Dedifferentiated amniotic fluid mesenchymal stem cell (primary cell): Measurements from ENCODE around the gene RPUSD1.
"Not testable (repeated sequence)": the region's sequence is repeated elsewhere in the genome, so short reads cannot be mapped to it uniquely, and the experiment has no call there.

Experiments used
- DNase-seq: peaks from one replicate; pipeline ENCODE4 v3.0.0-alpha.2; 2016; ENCODE audit errors: extremely low spot score

Gene RPUSD1

DNA sequence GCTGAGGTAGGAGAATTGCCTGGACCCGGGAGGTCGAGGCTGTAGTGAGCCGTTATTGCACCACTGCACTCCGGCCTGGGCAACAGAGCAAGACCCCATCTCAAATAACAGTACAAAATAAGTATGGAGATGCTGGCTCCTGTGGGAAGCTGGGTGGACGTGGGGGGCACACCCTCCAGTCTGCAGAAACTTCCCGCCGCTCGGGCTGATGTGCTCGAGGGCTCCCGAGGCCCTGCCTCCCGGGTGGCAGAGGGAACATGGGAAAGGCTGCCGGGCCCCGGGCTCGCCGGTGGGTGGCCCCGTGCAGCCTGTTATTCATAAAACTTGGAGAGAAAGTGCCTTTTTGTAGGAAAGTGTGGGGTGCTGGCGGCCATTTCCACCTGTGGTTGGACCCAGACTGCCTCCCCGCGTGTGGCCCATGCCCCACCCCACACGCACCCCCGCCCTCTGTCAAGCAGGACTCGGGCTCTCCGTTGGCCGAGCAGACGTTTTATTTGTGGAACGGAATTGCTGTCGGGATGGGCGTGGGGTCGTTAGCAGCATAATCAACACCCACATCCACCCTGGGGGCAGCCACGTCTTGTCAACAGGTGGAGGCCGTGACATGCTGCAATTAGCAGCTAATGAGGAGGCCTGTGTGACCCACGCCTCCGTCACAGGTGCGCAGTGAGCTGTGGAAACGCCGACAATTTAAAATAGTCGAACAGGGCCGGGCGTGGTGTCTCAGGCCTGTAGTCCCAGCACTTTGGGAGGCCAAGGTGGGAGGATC lies 40.0 kb downstream of the RPUSD1 start:
- no peak for DNase-seq

DNA sequence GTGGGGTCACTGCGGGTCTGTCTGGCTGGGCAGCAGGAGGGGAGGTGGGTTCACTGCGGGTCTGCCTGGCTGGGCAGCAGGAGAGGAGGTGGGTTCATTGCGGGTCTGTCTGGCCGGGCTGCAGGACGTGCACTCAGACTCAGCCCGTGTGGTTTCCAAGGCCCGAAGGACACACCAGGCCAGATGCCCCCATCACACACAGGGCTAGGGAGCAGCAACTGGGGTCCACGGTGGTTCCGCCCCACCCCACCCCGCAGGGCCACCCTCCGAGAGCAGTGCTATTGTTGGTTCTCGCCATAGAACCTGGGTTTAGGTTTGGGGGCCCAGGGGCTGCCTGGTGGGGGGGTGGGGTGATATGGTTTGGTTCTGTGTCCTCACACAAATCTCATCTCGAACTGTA lies 41.5 kb downstream of the RPUSD1 start:
- DNase-seq, result no peak

DNA sequence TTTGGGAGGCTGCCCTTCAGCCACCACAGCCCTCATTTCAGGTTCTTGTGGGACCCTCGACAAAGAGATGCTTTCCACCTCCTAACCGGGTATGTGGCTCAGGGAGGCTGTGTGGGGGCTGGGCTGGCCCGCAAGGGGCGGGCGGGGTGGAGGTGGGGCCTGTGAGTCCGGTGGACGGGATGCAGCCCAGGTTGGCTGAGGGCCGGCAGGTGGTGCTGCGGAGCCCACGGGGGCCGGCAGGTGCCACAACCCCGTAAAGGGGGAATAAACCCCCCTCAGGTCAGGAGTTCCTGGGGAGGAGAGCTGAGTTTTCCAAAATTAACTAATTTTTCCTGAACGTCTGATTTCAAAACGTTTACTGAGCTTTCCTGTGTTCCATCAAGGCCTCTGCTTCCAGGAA lies 42.4 kb downstream of the RPUSD1 start:
- no peak for DNase-seq

DNA sequence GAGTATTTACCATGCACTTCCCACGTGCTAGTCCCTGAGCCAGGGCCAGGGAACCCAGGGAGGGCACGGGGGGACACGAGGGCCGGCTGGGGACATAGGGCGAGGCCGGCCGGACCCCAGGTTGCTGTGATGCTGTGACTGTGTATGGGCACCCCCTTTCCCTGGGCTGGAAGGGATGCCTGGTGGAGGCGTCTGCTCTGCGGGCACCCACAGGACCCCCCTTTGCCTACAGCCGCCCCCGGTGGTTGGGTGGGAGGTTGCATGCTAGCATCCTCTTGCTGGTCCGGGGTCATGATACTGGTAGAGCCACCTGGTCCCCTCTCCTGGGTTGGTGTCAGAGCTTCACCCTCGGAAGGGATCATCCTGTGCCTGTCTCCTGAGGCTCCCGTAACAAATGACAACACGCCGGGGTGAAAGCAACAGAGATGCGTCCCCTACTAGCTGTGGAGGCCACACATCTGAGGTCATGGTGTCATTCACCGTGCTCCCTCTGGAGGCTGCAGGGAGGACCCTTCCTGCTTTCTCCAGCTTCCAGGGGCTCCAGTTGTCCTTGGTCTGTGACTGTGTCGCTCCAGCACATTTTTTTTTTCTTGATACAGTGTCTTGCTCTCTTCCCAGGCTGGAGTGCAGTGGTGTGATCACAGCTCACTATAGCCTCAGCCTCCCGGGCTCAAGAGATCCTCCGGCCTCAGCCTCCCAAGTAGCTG lies 44.2 kb downstream of the RPUSD1 start:
- no peak for DNase-seq

DNA sequence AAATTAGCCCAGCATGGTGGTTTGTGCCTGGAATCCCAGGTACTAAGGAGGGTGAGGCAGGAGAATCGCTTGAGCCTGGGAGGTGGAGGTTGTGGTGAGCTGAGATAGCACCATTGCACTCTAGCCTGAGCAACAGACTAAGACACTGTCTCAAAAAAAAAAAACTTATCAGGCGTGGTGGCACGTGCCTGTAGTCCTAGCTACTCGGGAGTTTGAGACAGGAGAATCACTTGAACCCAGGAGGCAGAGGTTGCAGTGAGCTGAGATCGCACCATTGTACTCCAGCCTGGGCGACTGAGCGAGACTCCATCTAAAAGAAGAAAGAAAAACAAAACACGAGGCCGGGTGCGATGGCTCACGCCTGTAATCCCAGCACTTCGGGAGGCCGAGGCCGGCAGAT lies 45.3 kb downstream of the RPUSD1 start:
- DNase-seq, result not testable (repeated sequence)

DNA sequence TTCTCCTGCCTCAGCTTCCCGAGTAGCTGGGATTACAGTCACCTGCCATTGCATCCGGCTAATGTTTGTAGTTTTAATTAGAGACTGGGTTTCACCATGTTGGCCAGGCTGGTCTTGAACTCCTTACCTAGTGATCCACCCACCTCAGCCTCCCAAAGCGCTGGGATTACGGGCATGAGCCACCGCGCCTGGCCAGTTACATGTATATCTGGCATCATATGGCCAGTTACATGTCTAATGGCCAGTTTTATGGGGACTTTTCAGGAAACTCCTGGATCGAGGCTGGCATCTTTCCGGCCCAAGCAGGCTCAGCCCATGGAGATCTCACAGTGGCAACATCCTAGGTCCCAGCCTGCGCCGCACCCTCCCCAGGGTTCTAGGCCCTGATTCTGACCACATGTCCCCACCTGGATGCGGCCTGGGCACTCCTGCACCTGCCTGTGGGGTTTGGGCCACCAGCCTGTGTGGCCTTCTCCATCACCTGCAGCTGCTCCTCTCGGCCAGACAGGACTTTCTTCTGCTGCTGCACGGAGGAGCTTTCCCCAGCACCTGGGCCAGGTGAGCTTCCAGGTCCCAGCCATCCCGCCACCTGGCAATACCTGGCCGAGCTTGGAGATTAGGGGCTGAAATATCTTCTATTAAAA lies 46.1 kb downstream of the RPUSD1 start:
- DNase-seq, result no peak

DNA sequence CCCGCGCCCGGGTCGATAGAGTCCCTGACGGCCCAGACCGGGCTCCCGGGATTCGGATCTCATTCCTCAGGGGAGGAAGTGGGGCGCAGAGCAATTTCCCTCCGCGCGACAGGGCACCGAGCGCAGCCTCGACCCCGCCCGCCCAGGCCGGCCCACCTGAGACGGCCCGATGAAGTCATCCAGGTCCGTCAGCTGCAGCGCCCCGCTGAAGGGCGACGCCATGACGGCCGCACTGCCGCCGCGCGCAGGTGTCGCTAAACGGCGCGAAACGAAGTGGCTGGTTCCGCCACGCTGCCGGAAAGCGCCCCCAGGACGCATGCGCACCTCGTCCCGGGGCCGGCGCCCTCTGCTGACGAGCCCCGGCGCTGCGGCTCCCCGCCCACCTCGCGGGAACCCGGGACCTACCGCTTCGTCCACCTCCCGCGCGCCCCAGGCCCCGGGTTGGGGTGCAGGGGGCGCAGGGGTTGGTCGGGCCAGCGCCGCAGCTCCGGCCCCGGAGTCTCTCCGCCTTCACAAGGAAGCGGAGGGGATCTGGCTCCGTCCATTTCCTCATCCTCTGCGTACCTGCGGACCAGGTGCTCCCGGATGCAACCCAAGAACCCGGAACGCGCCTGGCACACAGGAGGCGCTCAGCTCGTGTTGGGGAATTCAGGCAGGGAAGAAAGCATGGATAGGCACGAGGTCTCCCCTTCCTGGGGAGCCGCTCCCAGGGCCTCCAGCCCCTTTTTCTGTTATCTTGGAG lies 47.2 kb downstream of the RPUSD1 start, which contains the start of gene CIAO3:
CIAO3 (minus strand) TSS at position 234 of the 742 bp plus-strand sequence; CDS start at position 222, 12 bp downstream.
- DNase-seq, result peak; percentile 77

DNA sequence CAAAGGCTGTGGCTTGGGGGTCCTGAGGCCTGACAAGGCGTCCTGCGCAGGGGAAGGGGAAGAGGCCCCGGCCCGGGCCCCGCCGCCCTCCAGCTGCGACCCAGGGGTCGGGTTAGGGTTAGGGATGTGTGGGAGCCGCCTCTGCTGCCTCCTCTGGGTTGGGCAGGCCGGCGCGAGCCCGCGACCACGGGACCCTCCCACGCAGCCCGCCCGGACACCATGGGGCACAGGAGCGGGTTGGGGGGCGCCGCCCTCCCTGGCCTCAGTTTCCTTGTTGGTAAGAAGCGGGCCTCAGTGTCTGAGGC lies 47.8 kb downstream of the RPUSD1 start:
- no peak for DNase-seq

DNA sequence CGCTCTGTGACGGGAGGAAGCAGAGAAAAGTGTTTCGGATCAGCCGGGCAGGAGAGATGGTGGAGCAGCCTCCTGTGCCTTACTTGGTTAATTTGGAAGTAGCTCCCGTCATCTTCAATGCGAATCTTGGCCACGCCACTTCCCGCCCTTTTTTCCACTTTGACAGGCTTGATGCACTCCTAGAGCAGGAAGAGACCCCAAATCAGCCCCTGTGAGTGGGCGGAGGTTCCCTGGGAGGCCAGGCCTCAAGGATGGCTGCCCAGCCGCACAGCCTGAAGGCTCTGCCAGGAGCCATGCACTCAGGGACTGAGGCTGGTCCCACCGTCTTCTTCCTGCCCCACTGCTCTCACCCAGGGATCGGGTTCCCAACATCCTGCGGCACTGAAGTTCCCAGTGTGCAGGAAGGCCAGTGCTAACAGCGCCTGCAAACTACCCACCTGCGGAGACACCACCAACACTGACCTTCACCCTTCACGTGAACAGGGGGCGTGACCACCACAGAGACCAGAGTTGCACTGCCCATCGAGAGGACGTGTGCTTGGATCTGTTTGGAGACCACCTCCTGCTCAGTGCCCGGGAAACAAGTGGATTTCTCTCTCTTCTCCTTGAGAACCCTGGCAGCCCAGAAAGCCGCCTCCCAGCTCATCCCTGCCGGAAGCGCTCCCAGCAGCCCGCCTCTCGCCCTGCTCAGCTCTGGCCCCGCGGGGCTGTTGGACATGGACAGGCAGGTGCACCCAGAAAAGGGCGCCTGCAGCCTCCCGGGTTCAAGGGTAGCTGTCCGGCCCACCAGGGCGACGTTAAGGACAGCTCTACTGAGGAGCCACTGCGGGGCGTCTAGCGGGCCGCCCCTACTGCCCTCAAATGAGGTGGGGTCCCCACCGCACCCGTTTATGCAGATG lies 48.4 kb downstream of the RPUSD1 start:
- no peak for DNase-seq

DNA sequence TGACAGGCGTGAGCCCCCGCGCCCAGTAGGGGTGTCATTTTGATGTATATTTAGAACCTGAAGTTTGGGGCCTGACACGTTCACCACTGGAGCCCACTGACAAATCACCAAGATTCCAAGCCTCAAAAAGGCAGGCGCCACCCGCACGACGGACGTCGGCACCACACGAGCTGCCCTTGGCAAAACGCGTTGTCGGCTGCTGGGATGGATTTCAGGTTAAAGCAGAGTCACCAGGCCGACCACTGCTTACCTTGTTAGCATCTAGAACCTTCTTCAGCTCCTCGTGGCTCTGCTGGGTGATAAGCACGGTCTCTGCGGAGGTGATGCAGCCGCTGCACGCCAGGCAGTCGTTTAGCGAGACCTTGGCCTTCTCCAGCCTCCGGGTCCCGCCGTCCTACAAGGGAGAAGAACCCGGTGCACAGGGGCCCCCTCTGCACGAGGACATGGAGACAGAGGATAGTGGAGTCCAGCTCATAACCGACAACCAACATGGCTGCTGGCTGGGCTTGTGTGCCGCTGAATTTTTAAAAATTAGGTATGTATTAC lies 51.2 kb downstream of the RPUSD1 start:
- DNase-seq, result no peak

DNA sequence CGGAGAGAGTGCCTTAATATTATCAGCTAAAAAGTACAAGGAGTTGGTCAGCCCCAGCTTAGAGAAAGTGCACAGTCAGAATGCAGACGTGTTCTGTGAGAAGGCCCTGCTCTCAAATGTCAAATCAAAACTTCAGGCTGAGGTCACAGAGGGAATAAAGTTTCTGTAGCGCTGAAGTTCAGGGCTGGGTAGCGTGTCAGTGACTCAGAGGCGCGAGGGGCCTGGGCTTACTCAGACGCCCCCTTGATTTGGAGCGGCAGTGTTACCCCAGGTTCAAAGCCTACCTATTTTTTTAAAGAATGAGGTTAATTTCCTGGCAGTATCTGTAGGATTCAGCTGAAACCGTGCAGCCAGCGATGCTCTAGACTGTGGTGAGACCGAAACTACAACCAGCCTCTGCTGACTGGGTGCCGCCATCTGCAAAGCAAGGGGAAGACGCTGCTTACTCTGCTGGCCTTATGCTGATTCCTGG lies 52.2 kb downstream of the RPUSD1 start:
- no peak for DNase-seq

DNA sequence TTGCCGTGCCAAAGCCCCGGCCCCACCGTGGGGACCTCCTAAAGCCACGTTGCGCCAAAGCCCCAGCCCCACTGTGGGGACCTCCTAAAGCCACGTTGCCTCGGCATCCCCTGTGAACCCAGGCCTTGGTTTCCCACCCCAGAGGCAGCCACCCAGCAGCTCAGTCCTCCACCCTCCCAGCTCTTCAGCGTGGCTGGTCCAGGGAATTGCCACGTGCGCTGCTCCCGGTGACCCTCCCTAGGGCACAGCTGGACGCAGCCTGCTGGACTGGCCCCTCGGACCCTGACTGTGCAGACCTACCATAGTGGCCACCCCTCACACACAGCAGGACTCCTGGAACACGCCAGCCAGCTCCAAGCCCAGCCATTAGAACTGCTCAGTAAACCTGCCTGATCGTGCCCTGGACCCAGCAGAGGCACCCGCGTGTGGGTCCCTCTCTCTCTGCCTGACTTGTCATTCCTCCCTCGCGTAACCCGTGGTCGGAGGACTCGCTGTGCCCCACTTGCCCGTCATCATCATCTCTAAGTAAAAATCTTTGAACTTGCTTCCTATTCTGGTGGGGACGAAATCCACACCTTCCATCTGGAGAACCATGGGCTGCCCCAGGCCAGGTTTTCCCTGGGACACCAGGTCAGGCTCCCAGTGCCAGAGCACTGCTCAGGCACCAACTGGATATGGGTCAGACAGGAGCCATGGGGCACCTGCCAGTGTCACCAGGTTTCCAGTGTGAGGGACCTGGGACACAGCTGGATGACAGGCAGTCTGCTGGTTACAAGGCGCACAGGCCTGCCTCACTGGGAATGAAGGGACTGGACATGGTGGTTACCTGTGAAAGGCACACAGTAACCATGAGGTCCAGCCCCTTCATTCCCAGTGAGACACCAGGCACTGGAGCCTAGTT lies 53.0 kb downstream of the RPUSD1 start:
- no peak for DNase-seq
